ENCODE data around the gene PCDHB3.
"Not testable (repeated sequence)": the region's sequence is repeated elsewhere in the genome, so short reads cannot be mapped to it uniquely, and the experiment has no call there.

The PCDHB3 gene

DNA sequence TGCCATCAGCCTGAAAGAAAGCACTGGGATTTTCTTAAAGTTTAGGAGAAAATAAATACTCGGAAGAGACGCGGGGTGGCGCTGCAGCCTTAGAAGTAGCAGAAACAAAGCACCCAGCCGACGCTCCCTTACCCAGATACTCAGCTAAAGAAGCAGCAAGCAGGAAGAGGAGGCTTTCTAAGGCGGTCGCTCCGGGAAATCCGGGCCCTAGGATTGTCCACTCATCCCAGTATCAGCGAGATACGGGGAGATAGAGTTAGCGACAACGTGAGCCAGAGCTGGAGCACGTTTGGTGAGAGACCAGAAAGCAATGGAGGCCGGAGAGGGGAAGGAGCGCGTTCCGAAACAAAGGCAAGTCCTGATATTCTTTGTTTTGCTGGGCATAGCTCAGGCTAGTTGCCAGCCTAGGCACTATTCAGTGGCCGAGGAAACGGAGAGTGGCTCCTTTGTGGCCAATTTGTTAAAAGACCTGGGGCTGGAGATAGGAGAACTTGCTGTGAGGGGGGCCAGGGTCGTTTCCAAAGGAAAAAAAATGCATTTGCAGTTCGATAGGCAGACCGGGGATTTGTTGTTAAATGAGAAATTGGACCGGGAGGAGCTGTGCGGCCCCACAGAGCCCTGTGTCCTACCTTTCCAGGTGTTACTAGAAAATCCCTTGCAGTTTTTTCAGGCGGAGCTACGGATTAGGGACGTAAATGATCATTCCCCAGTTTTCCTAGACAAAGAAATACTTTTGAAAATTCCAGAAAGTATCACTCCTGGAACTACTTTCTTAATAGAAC is 5.6 kb upstream of the PCDHB3 start, which contains the start of gene PCDHB2:
Gene PCDHB2 (plus strand): TSS at position 135 of the 782 bp plus-strand sequence. CDS start 176 bp downstream, at position 311.
- H3K4me3 ChIP-seq (ENCODE audit: low read depth, low read length): no peak within 1 kb of the TSS
- no peak for TF ChIP-seq CTCF (IDR thresholded peaks at IDR 0.05; ENCODE audit: low read depth, low read length, missing control alignments)
- no peak for DNase-seq (ENCODE audit: low read depth)

DNA sequence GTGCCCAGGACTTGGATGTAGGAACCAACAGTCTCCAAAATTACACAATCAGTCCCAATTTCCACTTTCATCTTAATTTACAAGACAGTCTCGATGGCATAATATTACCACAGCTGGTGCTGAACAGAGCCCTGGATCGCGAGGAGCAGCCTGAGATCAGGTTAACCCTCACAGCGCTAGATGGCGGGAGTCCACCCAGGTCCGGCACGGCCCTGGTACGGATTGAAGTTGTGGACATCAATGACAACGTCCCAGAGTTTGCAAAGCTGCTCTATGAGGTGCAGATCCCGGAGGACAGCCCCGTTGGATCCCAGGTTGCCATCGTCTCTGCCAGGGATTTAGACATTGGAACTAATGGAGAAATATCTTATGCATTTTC is 5.0 kb upstream of the PCDHB3 start:
- no peak overlapping the region for H3K4me3 ChIP-seq (ENCODE audit: low read depth, low read length)
- no peak for DNase-seq (ENCODE audit: low read depth)
- no peak for TF ChIP-seq CTCF (IDR thresholded peaks at IDR 0.05; ENCODE audit: low read depth, low read length, missing control alignments)

GRCh38 chr5:141096181-141096580 is 4.1 kb upstream of the PCDHB3 start:
- not testable (repeated sequence) for H3K4me3 ChIP-seq (ENCODE audit: low read depth, low read length); DNase-seq (ENCODE audit: low read depth)

- not testable (repeated sequence) for DNase-seq (ENCODE audit: low read depth); H3K4me3 ChIP-seq (ENCODE audit: low read depth, low read length)
These were observed 3.7 kb upstream of the PCDHB3 start for GRCh38 chr5:141096586-141096985.

GRCh38 chr5:141101059-141101458 is 786 bp downstream of the PCDHB3 start:
- no peak overlapping the region for H3K4me3 ChIP-seq (ENCODE audit: low read depth, low read length)
- no peak for TF ChIP-seq CTCF (IDR thresholded peaks at IDR 0.05; ENCODE audit: low read depth, low read length, missing control alignments)
- DNase-seq (ENCODE audit: low read depth): no peak

- DNase-seq (ENCODE audit: low read depth); H3K4me3 ChIP-seq (ENCODE audit: low read depth, low read length): not testable (repeated sequence)
These were observed 1.8 kb downstream of the PCDHB3 start for GRCh38 chr5:141102070-141102469.

DNA sequence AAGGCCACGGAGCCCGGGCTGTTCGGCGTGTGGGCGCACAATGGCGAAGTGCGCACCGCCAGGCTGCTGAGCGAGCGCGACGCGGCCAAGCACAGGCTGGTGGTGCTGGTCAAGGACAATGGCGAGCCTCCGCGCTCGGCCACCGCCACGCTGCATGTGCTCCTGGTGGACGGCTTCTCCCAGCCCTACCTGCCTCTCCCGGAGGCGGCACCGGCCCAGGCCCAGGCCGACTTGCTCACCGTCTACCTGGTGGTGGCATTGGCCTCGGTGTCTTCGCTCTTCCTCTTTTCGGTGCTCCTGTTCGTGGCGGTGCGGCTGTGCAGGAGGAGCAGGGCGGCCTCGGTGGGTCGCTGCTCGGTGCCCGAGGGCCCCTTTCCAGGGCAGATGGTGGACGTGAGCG is 2.2 kb downstream of the PCDHB3 start:
- H3K4me3 ChIP-seq (ENCODE audit: low read depth, low read length); DNase-seq (ENCODE audit: low read depth): not testable (repeated sequence)

DNA sequence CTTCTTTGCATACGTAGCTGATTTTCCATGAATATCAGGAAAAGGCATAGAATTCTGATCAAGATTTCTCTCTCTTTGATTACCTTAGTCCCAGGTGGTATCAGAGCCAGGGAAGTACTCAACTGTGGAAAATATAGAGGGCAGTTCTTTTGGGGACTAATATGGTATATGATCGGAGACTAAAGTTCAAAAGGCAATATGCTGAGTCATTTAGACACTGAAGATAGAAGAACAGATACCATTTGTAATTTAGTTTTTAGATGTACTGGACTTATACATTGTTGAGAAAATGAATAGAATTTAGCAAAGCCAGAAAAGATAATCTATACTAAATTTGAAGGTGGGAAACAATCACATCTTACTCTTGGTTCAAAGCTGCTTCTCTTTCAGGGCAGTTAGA is 5.1 kb downstream of the PCDHB3 start:
- no peak for TF ChIP-seq CTCF (IDR thresholded peaks at IDR 0.05; ENCODE audit: low read depth, low read length, missing control alignments)
- no peak for DNase-seq (ENCODE audit: low read depth)
- no peak overlapping the region for H3K4me3 ChIP-seq (ENCODE audit: low read depth, low read length)

GRCh38 chr5:141119250-141119649 is 19.0 kb downstream of the PCDHB3 start:
- no peak for DNase-seq (ENCODE audit: low read depth)
- no peak overlapping the region for H3K4me3 ChIP-seq (ENCODE audit: low read depth, low read length)
- no peak for TF ChIP-seq CTCF (IDR thresholded peaks at IDR 0.05; ENCODE audit: low read depth, low read length, missing control alignments)

Data from GM12864 (cell line).